Left cardiac atrium (tissue), 4 donors: ENCODE data around the gene TTLL5. TPM values are rescaled to one million over a fixed set of nuclear protein-coding genes. Genes with fewer than 3 reads are reported as not detected.
"Not testable (repeated sequence)": the region's sequence is repeated elsewhere in the genome, so short reads cannot be mapped to it uniquely, and the experiment has no call there.

Source experiments
- ATAC-seq, 2 donors: fragments of 200-7000 bp; cut with Tn5 transposase; one replicate each; pipeline ENCODE4 v1.9.1; 2020; ENCODE audit warnings: mild to moderate bottlenecking in 2 of 2, moderate library complexity in 2 of 2
- DNase-seq: peaks from one replicate; pipeline ENCODE4 v3.0.0-alpha.2; 2020
- intact Hi-C, 2 donors: fragments of 100-400 bp; cut with DNase I; formaldehyde crosslinking; loops; one replicate each; pipeline versions ENCODE4 v1.14.1 to v1.15.1; 2022 to 2023
- total RNA-seq, 2 donors: library from RNA; stranded (reverse); fragmentation: NEBNext Ultra II Directional; extraction: Animal tissue kit (Norgen Biotek cat#: 25700); gene quantifications; one replicate each; pipeline ENCODE4 v1.2.1, GENCODE V29; 2021
- donor health status: DM: no; HTN: yes; CAD: no.
- donor health status: DM: no; HTN: yes; CAD: no; lungs with severe emphysema.
- donor health status: DM: yes; HTN: yes; CAD: no.
- donor health status: Dilated cardiomyopathy.

The TTLL5 gene
- total RNA-seq, 2 donors from 2014 or later, result 18.1 to 21.1 TPM

- intact Hi-C loops, result no loop called here
- DNase-seq, result no peak
- no peak for ATAC-seq
These were observed 176.2 kb downstream of the TTLL5 start for GRCh38 chr14:75837151-75837787.

GRCh38 chr14:75840911-75841310 is 179.9 kb downstream of the TTLL5 start:
- DNase-seq, result no peak
- ATAC-seq, result no peak
- intact Hi-C loops, result no loop called here

- DNase-seq (no peak), ATAC-seq (no peak)
- intact Hi-C loops, result no loop called here
These were observed 181.5 kb downstream of the TTLL5 start for GRCh38 chr14:75842551-75842950.

- intact Hi-C loops, result no loop called here
- no peak for ATAC-seq
These were observed 183.4 kb downstream of the TTLL5 start for GRCh38 chr14:75844486-75844885.

GRCh38 chr14:75845136-75845804 is 184.2 kb downstream of the TTLL5 start:
- no peak for DNase-seq
- no peak for ATAC-seq
- intact Hi-C loops, result no loop called here

More at GRCh38 chr14:75844486-75844885, 183.4 kb downstream of the TTLL5 start:
- DNase-seq, result no peak

GRCh38 chr14:75846694-75847093 is 185.6 kb downstream of the TTLL5 start:
- ATAC-seq, DNase-seq, intact Hi-C loops: not testable (repeated sequence)

GRCh38 chr14:75847584-75847983 is 186.5 kb downstream of the TTLL5 start:
- ATAC-seq, result no peak
- intact Hi-C loops, result no loop called here
- DNase-seq, result no peak

- peak in 1 of 2 donors; percentile 45 for ATAC-seq
These were observed 187.3 kb downstream of the TTLL5 start for GRCh38 chr14:75848167-75848913.

GRCh38 chr14:75849300-75849895 is 188.4 kb downstream of the TTLL5 start:
- intact Hi-C loops, result no loop called here
- no peak for ATAC-seq

More at GRCh38 chr14:75848167-75848913, 187.3 kb downstream of the TTLL5 start:
- no peak for DNase-seq
- intact Hi-C loops, result no loop called here

GRCh38 chr14:75851574-75851866 is 190.5 kb downstream of the TTLL5 start:
- intact Hi-C loops, result no loop called here
- ATAC-seq (no peak), DNase-seq (no peak)

More at GRCh38 chr14:75849300-75849895, 188.4 kb downstream of the TTLL5 start:
- DNase-seq, result no peak

- no peak for DNase-seq
- intact Hi-C loops, result no loop called here
- no peak for ATAC-seq
These were observed 193.2 kb downstream of the TTLL5 start for GRCh38 chr14:75854111-75854799.

- no peak for ATAC-seq
- intact Hi-C loops, result no loop called here
These were observed 196.2 kb downstream of the TTLL5 start for GRCh38 chr14:75857199-75857598.

GRCh38 chr14:75858362-75858761 is 197.3 kb downstream of the TTLL5 start:
- ATAC-seq, result no peak
- no peak for DNase-seq
- intact Hi-C loops, result no loop called here

More at GRCh38 chr14:75857199-75857598, 196.2 kb downstream of the TTLL5 start:
- DNase-seq, result no peak

- DNase-seq (no peak), ATAC-seq (no peak)
- intact Hi-C loops, result no loop called here
These were observed 198.7 kb downstream of the TTLL5 start for GRCh38 chr14:75859746-75860145.

- ATAC-seq, result peak in 1 of 2 donors; percentile 46
- DNase-seq, result no peak
- intact Hi-C loops, result no loop called here
These were observed 199.6 kb downstream of the TTLL5 start for GRCh38 chr14:75860561-75861160.

- ATAC-seq (peak; percentile 55 to 97), DNase-seq (no peak)
- intact Hi-C loops, result no loop called here
These were observed 200.1 kb downstream of the TTLL5 start for GRCh38 chr14:75861161-75861621.

GRCh38 chr14:75863221-75863620 is 202.2 kb downstream of the TTLL5 start:
- intact Hi-C loops, result no loop called here
- DNase-seq, result no peak
- no peak for ATAC-seq

- intact Hi-C loops, result no loop called here
- DNase-seq (no peak), ATAC-seq (no peak)
These were observed 203.3 kb downstream of the TTLL5 start for GRCh38 chr14:75864352-75864751.

GRCh38 chr14:75865531-75865930 is 204.5 kb downstream of the TTLL5 start:
- DNase-seq (no peak), ATAC-seq (no peak)
- intact Hi-C loops, result no loop called here
